Coronary artery (tissue), 2 donors: ENCODE data around the gene HLA-DOA.

Source experiments
- DNase-seq: peaks from one replicate; pipeline ENCODE4 v3.0.0-alpha.2; 2017; ENCODE audit warnings: low spot score
- H3K27ac ChIP-seq, 2 donors: fragments of 200-600 bp; sonication (generic); one replicate each; pipeline ENCODE4 v1.5.1; 2016 to 2019
- H3K4me3 ChIP-seq: fragments of 200-600 bp; sonication (generic); 2 replicates; pipeline ENCODE4 v1.5.1; 2016; ENCODE audit warnings: mild to moderate bottlenecking, moderate library complexity
- TF ChIP-seq, protein P1 (sequence below): fragments of 200-600 bp; sonication (generic); IDR thresholded peaks from one replicate; pipeline ENCODE4 v1.5.1; 2019; ENCODE audit warnings: antibody characterized with exemption

Gene HLA-DOA

DNA sequence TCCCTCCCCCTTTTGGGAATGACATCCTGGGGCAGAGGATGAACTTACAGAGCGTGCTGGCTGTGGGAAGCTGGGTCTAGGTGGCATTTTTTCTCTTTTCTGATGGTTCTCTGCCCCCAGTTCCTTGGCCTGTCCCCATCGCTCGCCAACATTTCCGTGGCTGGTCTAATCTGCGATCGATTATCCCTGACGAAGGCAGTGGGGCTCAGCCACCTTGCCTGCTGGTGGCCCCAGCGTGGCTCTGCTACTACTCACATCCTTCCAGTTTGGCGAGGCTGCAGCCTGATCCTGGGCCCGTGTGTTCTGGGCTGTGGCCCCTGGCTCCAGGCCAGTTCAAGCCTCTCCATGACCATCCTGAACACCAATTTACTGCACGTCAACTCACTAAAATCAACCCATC lies 6.4 kb upstream of the HLA-DOA start:
- no peak for DNase-seq
- TF ChIP-seq, protein P1, sequence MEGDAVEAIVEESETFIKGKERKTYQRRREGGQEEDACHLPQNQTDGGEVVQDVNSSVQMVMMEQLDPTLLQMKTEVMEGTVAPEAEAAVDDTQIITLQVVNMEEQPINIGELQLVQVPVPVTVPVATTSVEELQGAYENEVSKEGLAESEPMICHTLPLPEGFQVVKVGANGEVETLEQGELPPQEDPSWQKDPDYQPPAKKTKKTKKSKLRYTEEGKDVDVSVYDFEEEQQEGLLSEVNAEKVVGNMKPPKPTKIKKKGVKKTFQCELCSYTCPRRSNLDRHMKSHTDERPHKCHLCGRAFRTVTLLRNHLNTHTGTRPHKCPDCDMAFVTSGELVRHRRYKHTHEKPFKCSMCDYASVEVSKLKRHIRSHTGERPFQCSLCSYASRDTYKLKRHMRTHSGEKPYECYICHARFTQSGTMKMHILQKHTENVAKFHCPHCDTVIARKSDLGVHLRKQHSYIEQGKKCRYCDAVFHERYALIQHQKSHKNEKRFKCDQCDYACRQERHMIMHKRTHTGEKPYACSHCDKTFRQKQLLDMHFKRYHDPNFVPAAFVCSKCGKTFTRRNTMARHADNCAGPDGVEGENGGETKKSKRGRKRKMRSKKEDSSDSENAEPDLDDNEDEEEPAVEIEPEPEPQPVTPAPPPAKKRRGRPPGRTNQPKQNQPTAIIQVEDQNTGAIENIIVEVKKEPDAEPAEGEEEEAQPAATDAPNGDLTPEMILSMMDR, result no peak
- H3K27ac ChIP-seq, result no peak overlapping the region
- H3K4me3 ChIP-seq, result no peak overlapping the region

DNA sequence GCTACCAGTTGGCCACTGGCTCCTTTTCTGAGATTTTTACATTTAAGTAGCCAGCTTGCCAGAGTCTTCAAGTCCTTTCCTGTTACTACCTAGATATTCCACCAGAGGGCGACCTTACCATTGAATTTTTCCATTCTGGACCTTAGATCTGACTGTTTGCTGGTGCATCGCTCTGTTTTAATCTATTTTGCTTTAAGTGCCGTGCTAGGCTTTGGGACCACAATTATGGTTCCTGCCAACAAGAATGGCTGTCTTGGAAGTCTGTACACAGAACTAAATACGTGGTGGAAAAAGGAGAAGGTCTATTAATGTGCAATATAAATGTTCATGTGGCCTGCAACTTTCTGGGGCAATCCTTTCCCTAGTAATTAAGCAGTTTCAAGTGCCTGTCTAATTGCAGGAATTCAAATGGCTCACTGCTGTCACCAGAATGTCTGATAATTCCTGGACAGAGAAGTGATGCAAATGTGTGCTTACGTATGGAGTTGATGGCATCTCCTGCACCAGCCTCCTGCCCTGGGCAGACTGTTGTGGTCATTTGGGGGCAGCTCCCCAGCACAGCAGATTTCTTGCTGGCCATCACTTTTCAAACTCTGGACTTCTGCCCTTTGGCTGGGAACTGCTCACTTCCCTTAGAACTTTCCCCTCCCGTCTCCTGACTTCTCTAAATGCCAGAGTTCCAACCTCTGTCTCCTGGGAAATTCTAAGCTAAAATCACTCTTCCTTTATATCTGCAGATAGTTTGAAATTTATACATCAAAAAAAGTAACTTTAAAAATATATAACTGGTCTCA lies 5.6 kb upstream of the HLA-DOA start:
- TF ChIP-seq, protein P1, result peak; percentile 80
- no peak overlapping the region for H3K4me3 ChIP-seq
- no peak for DNase-seq
- H3K27ac ChIP-seq, result peak overlapping the region in 1 of 2 donors; percentile 20

DNA sequence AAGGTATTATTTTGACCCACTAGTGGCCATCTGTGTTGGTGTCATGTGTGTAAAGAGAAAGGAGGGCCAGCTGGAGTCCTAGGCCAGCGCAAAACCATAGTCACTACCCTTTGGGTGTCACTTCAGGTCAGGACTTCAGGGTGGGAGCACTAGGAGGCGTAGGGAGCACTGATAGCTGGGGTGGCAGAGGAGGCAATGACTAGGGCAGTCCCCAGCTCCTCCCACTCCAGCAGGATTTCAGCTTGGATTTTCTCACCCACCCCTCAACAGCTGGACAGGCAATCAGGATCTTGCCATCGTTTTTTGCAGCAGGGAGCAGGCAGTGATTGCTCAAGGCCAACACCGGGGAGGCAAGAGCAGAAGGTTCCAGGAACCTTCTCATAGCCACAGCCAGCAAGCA lies 4.2 kb upstream of the HLA-DOA start:
- H3K27ac ChIP-seq, result no peak overlapping the region
- DNase-seq, result no peak
- TF ChIP-seq, protein P1, result no peak
- no peak overlapping the region for H3K4me3 ChIP-seq

DNA sequence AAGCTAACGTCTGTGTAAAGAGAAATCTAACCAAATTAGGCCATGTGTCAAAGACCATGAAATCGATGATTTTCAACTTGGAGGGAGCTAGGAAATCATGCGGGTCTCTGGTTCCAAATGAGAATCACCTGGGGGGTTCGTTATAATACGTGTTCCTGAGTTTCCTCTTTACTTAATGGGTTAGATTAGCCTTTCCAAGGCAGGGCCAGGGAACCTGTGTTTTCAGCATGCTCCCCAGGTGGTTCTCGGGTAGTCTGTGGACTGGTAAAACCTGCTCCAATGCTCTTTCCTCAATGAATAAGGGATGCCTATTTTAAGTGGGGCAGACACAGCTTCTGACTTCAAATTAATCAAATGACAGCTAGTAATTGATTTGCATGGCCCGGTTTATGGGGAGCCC lies 965 bp upstream of the HLA-DOA start:
- Histone ChIP-seq H3K4me3 (no peak overlapping the region), H3K27ac (no peak overlapping the region)
- TF ChIP-seq, protein P1, result no peak
- DNase-seq, result no peak

DNA sequence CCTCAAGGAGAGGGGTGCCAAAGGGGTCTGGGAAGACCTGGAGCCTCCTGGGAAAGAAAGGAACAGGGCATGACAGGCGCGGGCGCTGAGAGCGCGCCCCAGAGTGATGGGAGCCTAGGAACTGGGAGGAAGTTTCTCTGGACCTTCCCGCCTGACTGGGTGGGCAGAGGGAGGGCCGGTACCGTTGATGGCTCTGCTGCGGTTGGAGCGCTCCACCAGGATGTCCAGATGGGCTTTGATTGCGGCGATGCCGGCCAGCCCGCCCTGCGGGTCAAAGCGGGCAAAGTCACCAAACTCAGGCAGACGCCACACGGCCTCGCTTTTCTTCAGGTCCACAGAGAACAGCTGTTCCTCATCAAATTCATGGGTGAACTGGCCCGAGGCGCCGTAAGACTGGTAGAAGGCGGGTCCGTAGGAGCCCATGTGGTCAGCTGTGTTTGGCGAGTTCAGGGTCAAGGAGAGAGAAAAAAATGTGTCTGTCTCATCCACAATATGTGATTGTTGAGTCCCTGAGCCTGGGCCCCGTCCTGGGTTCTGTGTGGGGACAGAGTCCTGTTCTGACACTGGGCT lies 1.5 kb downstream of the HLA-DOA start:
- Histone ChIP-seq H3K27ac (no peak overlapping the region), H3K4me3 (no peak overlapping the region)
- TF ChIP-seq, protein P1, result no peak
- no peak for DNase-seq

DNA sequence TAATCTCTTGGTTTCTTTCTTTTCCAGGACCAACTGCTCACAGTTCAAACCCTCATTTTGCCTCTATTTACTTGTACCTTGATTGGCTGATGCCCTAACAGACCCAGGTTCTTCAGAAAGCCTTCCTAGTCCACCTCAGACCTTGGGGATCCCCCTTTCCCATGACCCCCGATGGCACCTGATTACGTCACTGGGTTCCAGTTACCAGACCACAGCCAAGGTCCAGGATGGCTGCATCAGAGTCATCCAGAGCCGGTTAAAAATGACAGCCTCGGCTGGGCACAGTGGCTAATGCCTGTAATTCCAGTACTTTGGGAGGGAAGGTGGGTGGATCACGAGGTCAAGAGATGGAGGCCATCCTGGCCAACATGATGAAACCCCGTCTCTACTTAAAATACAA lies 4.5 kb downstream of the HLA-DOA start:
- H3K27ac ChIP-seq, result no peak overlapping the region
- no peak for DNase-seq
- TF ChIP-seq, protein P1, result no peak
- no peak overlapping the region for H3K4me3 ChIP-seq

DNA sequence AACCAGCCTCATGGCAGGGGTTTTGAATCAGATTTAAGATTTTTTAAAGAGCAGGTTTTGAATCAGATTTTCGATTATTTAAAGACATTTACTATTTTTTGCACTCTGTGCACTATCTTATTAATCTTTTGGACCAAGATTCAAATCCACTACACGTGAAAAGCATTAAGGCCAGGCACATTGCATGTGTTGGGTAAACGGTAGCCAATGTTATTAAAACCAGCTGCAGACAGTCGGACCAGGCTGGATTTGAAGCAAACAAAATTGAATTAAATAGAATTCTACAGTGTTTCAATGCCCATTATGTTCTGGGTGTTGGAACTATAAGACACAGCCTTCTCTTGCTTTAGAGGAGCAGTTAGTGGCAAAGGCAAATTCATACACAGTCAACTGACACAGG lies 7.7 kb downstream of the HLA-DOA start:
- no peak for DNase-seq
- no peak overlapping the region for H3K4me3 ChIP-seq
- no peak overlapping the region for H3K27ac ChIP-seq
- TF ChIP-seq, protein P1, result no peak
